Transverse colon (tissue), 3 donors: ENCODE data around the gene ATRAID.

Source experiments
- CTCF ChIP-seq, 5 experiments: fragments of 200-600 bp in 3 of 5; fragments of 450-650 bp in 2 of 5; sonication (generic) in 3 of 5; IDR thresholded peaks; 1 replicate in 2 of 5; 2 replicates in 3 of 5; pipeline ENCODE4 v1.5.1; 2016 to 2017; ENCODE audit warnings: antibody characterized with exemption in 5 of 5, inconsistent platforms in 3 of 5, mild to moderate bottlenecking in 2 of 5, moderate library complexity in 1 of 5
- POLR2A ChIP-seq: fragments of 450-650 bp; IDR thresholded peaks from one replicate; pipeline ENCODE4 v1.6.1; 2016; ENCODE audit warnings: antibody characterized with exemption, mild to moderate bottlenecking, moderate library complexity

DNA sequence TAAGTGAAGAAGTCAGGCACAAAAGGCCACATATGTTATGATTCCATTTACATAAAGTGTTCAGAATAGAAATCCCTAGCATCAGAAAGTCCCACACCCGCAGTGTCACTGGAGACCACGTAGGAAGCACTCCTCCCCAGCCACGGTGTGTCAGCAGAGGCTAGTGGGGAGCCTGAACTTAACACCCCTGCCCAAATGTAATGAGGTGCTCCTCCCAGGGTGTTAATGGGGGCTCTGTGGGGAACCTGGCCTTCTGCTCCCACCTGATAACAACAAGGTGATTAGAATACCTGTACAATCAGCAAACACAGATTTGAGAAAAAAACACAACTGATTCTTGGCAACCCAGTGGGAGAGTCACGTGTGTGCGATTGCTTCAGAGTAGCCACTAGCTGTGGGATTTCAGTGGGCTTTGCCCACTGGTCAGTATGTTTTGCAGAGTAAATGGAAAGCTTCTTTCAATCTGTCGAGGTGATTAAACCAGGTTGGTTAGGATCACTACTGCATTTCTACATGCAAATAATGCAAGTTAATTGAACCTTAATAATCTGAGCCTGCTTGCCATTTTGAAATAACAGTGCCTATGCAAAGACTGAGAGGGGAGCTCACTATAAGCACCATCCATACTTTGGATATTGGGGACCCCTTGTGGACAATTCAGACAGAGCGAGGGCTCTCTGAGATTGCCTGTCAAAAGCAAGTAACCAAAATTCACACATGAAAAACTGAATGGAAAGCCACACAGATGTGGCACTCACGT, 20.6 kb upstream of the ATRAID start:
- TF ChIP-seq CTCF (IDR thresholded peaks at IDR 0.05) (peak; percentile 40 to 56 (median 43)), POLR2A (no peak)
